HG03575 (cell line): ENCODE measurements around the gene COL12A1.
"Not testable (repeated sequence)": the region's sequence is repeated elsewhere in the genome, so short reads cannot be mapped to it uniquely, and the experiment has no call there.

Experiments
- ATAC-seq: cut with Tn5 transposase; IDR thresholded peaks from one replicate; pipeline ENCODE4 v1.9.1; 2021; ENCODE audit not compliant: unreplicated experiment, insufficient number of reproducible peaks, low FRiP score; ENCODE audit errors: extremely low read depth

COL12A1 gene

GRCh38 chr6:75188221-75188925 lies 17.5 kb downstream of the COL12A1 start:
- no peak for ATAC-seq

GRCh38 chr6:75186581-75186980 lies 19.3 kb downstream of the COL12A1 start:
- not testable (repeated sequence) for ATAC-seq

- ATAC-seq, result no peak
These were observed 22.7 kb downstream of the COL12A1 start for GRCh38 chr6:75183099-75183541.

GRCh38 chr6:75180864-75181263 lies 25.0 kb downstream of the COL12A1 start:
- ATAC-seq, result no peak

- no peak for ATAC-seq
These were observed 27.1 kb downstream of the COL12A1 start for GRCh38 chr6:75178757-75179156.

GRCh38 chr6:75176076-75176582 lies 29.7 kb downstream of the COL12A1 start:
- no peak for ATAC-seq

GRCh38 chr6:75171986-75172385 lies 33.9 kb downstream of the COL12A1 start:
- ATAC-seq, result no peak

GRCh38 chr6:75171567-75171966 lies 34.3 kb downstream of the COL12A1 start:
- ATAC-seq, result no peak

- ATAC-seq, result no peak
These were observed 34.9 kb downstream of the COL12A1 start for GRCh38 chr6:75170691-75171560.

- ATAC-seq, result no peak
These were observed 35.9 kb downstream of the COL12A1 start for GRCh38 chr6:75169689-75170586.

- no peak for ATAC-seq
These were observed 38.0 kb downstream of the COL12A1 start for GRCh38 chr6:75167851-75168250.

- ATAC-seq, result no peak
These were observed 38.5 kb downstream of the COL12A1 start for GRCh38 chr6:75167325-75167724.

- ATAC-seq, result no peak
These were observed 39.1 kb downstream of the COL12A1 start for GRCh38 chr6:75166773-75167172.

GRCh38 chr6:75166236-75166635 lies 39.6 kb downstream of the COL12A1 start:
- no peak for ATAC-seq

- no peak for ATAC-seq
These were observed 47.7 kb downstream of the COL12A1 start for GRCh38 chr6:75158176-75158575.

- ATAC-seq, result no peak
These were observed 48.5 kb downstream of the COL12A1 start for GRCh38 chr6:75157336-75157735.

- no peak for ATAC-seq
These were observed 49.5 kb downstream of the COL12A1 start for GRCh38 chr6:75156186-75156878.

- ATAC-seq, result no peak
These were observed 50.2 kb downstream of the COL12A1 start for GRCh38 chr6:75155631-75156030.
